Mammary epithelial cell (primary cell): Measurements from ENCODE around the gene SH3BGRL2.

Experiments used
- EZH2 ChIP-seq: IDR thresholded peaks from 2 replicates; pipeline ENCODE4 v1.6.1; 2012; ENCODE audit warnings: low read length, inconsistent platforms, borderline replicate concordance
- TF ChIP-seq, protein P1 (sequence below), 2 donors: IDR thresholded peaks in 1 of 2; conservative IDR thresholded peaks in 1 of 2; 2 replicates each; pipeline ENCODE4 v1.5.1; 2011 to 2012; ENCODE audit warnings: inconsistent platforms in 2 of 2, low read length in 2 of 2, mild to moderate bottlenecking in 2 of 2, control low read depth in 1 of 2, low read depth in 1 of 2; ENCODE audit not compliant: insufficient read depth in 1 of 2; ENCODE audit errors: extremely low read depth in 1 of 2

DNA sequence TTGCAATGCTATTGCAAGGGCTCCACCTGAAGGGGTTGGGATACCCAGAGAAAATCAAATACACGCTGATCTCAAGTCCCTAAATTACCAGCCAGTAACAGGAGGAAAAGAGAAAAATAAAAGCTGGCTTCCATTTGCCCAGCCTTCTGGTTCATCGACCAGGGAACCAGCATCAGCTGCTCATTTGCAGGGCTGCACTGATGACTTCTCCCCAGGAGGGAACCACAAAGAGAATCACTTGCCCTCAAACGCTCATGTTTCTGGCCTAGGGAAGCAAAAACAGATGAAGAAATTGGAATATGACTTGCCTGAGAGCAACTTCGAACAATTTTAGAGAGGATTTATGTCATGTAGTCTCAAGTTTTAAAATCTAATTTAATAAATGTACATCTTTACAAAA lies 119.7 kb downstream of the SH3BGRL2 start:
- TF ChIP-seq EZH2 = no peak
- TF ChIP-seq, protein P1, sequence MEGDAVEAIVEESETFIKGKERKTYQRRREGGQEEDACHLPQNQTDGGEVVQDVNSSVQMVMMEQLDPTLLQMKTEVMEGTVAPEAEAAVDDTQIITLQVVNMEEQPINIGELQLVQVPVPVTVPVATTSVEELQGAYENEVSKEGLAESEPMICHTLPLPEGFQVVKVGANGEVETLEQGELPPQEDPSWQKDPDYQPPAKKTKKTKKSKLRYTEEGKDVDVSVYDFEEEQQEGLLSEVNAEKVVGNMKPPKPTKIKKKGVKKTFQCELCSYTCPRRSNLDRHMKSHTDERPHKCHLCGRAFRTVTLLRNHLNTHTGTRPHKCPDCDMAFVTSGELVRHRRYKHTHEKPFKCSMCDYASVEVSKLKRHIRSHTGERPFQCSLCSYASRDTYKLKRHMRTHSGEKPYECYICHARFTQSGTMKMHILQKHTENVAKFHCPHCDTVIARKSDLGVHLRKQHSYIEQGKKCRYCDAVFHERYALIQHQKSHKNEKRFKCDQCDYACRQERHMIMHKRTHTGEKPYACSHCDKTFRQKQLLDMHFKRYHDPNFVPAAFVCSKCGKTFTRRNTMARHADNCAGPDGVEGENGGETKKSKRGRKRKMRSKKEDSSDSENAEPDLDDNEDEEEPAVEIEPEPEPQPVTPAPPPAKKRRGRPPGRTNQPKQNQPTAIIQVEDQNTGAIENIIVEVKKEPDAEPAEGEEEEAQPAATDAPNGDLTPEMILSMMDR (conservative IDR thresholded peaks at IDR 0.05 in 1 of 2, IDR thresholded peaks at IDR 0.05 in 1 of 2; ENCODE audit: extremely low read depth in 1 of 2, insufficient read depth in 1 of 2, low read depth in 1 of 2, low read length in 2 of 2) = no peak
